Right cardiac atrium (tissue), 5 donors: ENCODE measurements around the gene SLC6A3. TPM values are rescaled to one million over a fixed set of nuclear protein-coding genes. Genes with fewer than 3 reads are reported as not detected.

Experiments used
- ATAC-seq, 2 donors: fragments of 200-7000 bp; cut with Tn5 transposase; one replicate each; pipeline versions ENCODE4 v1.8.0 to v1.9.1; 2020; ENCODE audit warnings: moderate library complexity in 2 of 2, mild to moderate bottlenecking in 1 of 2
- DNase-seq, 3 donors: peaks; one replicate each; pipeline ENCODE4 v3.0.0-alpha.2; 2020
- H3K27ac ChIP-seq: one replicate; pipeline ENCODE4 v1.5.1; 2013; ENCODE audit warnings: mild to moderate bottlenecking, low read length, control low read depth, moderate library complexity
- H3K27me3 ChIP-seq: one replicate; pipeline ENCODE4 v1.6.1; 2013; ENCODE audit not compliant: control insufficient read depth, insufficient read depth
- H3K4me1 ChIP-seq: one replicate; pipeline ENCODE4 v1.6.1; 2013; ENCODE audit warnings: low read length; ENCODE audit not compliant: control insufficient read depth, insufficient read depth
- H3K4me3 ChIP-seq: one replicate; pipeline ENCODE4 v1.5.1; 2013; ENCODE audit warnings: low read length, control low read depth
- H3K9me3 ChIP-seq: one replicate; pipeline ENCODE4 v1.6.1; 2013; ENCODE audit warnings: low read length; ENCODE audit not compliant: control insufficient read depth
- WGBS: extraction: QIAGEN DNeasy Blood & Tissue Kit; methylation state at CpG from one replicate; pipeline ENCODE4 v1.1.7; 2013; 5-methylcytosine and 5-hydroxymethylcytosine counted together
- intact Hi-C, 4 donors: fragments of 100-400 bp; cut with DNase I; formaldehyde crosslinking; loops; one replicate each; pipeline versions ENCODE4 v1.11.0 to v1.14.0; 2022 to 2023
- polyA plus RNA-seq: library from polyadenylated mRNA; stranded (reverse); fragments of 200-250 nt; gene quantifications from one replicate; pipeline ENCODE4 v1.2.3, GENCODE V29; 2013
- total RNA-seq, 4 donors: library from RNA; stranded (reverse); fragmentation: NEBNext Ultra II Directional; extraction: Animal tissue kit (Norgen Biotek cat#: 25700); gene quantifications; one replicate each; pipeline ENCODE4 v1.2.1, GENCODE V29; 2021
- donor health status: healthy with polysubstance abuse.
- donor health status: DM: no; HTN: yes; CAD: no.
- donor health status: DM: no; HTN: no; CAD: no.
- donor health status: DM: no; HTN: yes; CAD: no; lungs with severe emphysema.
- donor health status: DM: yes; HTN: yes; CAD: no.

SLC6A3 gene
- total and polyA plus RNA-seq, 5 donors: not detected

GRCh38 chr5:1484730-1485578 is 39.7 kb upstream of the SLC6A3 start:
- Histone ChIP-seq H3K27me3 (no peaks in the 10 kb centered on the region), H3K4me1 (no peaks in the 10 kb centered on the region), H3K4me3 (no peak overlapping the region), H3K27ac (no peak overlapping the region), H3K9me3 (no peaks in the 10 kb centered on the region)
- ATAC-seq (no peak), DNase-seq (peak in 2 of 3 donors; percentile 43 to 49)
- intact Hi-C loops: loop anchor here in 1 of 4 donors (5.0 kb wide), 1 partner anchor 157 kb away; no protein-coding TSS in a partner anchor
- 82% methylated on average over 20 of the region's 20 CpGs for WGBS

DNA sequence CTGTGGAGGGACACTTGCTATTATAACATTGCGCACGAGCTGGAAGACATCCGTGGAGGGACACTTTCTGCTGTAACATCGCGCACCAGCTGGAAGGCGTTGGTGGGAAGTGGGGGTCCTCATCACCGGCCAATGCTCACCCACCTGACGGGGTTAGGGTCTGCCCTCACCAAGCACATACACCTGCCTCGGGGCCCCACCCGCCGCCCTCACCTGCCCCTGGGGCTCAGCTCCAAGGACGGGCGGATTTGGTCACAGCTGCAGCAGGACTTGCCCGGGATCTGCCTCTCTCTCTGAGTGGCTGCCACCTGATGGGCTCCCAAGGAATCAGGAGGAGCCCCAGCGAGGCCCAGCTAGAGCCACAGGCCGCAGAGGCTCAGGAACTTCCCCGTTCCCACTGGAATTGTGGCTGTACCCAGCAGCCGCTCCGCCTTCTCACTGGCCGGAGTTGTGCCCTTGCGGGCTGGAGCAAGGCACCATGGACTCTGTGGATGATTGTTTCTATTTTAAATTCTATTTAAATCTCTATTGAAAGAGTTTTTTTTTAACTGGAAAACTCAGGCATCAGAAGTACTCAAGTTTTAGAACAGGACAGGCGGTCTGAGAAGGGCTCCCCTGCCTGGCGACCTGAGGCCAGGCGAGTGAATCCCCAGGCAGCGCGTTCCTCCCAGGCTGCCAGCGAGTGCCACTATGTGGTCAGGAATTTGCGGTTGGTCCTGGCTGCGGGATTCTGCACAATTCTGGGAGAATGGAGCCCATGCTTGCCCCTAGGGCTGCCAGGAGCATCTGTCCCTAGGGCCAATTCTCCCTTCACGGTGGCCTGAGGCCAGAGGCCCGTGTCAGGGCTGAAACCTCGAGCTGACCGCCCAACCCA is 38.9 kb upstream of the SLC6A3 start:
- WGBS: 94% methylated on average over 33 of the region's 33 CpGs
- DNase-seq (peak in 2 of 3 donors; percentile 53), ATAC-seq (no peak)
- no peaks in the 10 kb centered on the region for H3K27me3 ChIP-seq
- H3K4me3 ChIP-seq: no peak overlapping the region
- no peaks in the 10 kb centered on the region for H3K9me3 ChIP-seq
- H3K27ac ChIP-seq: no peak overlapping the region
- no peaks in the 10 kb centered on the region for H3K4me1 ChIP-seq
- intact Hi-C loops: loop anchor here in 1 of 4 donors (5.0 kb wide), 1 partner anchor 158 kb away; no protein-coding TSS in a partner anchor

DNA sequence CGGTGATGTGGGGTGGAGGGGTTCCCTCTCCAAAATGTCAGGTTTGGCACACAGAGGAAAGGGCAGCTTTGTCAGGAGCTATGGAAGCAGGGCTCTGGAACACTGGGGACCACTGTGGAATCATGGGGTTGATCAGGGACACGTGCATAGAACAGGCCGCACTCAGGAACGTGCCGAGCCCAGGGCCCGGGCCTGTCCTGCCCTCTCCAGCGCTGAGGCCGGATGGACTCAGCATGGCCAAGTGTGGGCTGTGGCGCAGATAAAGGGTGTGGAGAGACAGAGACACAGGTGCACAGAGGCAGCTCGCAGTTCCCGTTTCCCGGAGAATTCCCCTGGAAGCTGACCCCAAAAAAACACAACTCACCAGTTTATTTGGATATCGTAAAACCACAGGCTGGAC is 37.8 kb upstream of the SLC6A3 start:
- Histone ChIP-seq H3K4me3 (no peak overlapping the region), H3K27ac (no peak overlapping the region), H3K9me3 (no peaks in the 10 kb centered on the region), H3K27me3 (no peaks in the 10 kb centered on the region), H3K4me1 (no peaks in the 10 kb centered on the region)
- DNase-seq (peak in 1 of 3 donors; percentile 27), ATAC-seq (no peak)
- intact Hi-C loops: loop anchor here in 1 of 4 donors (5.0 kb wide), 1 partner anchor 159 kb away; no protein-coding TSS in a partner anchor
- WGBS: 94% methylated on average over 13 of the region's 13 CpGs

GRCh38 chr5:1481959-1482331 is 36.7 kb upstream of the SLC6A3 start:
- intact Hi-C loops: loop anchor here in 1 of 4 donors (5.0 kb wide), 1 partner anchor 160 kb away; no protein-coding TSS in a partner anchor
- ATAC-seq: no peak
- WGBS: 93% methylated on average over 12 of the region's 12 CpGs

GRCh38 chr5:1481266-1481958 is 36.2 kb upstream of the SLC6A3 start:
- intact Hi-C loops: loop anchor here in 1 of 4 donors (5.0 kb wide), 1 partner anchor 161 kb away; no protein-coding TSS in a partner anchor
- no peaks in the 10 kb centered on the region for H3K27me3 ChIP-seq

More at GRCh38 chr5:1481959-1482331, 36.7 kb upstream of the SLC6A3 start:
- no peak overlapping the region for H3K4me3 ChIP-seq
- H3K4me1 ChIP-seq: no peaks in the 10 kb centered on the region
- no peaks in the 10 kb centered on the region for H3K27me3 ChIP-seq
- peak in 1 of 3 donors; percentile 4 for DNase-seq
- no peaks in the 10 kb centered on the region for H3K9me3 ChIP-seq
- no peak overlapping the region for H3K27ac ChIP-seq

DNA sequence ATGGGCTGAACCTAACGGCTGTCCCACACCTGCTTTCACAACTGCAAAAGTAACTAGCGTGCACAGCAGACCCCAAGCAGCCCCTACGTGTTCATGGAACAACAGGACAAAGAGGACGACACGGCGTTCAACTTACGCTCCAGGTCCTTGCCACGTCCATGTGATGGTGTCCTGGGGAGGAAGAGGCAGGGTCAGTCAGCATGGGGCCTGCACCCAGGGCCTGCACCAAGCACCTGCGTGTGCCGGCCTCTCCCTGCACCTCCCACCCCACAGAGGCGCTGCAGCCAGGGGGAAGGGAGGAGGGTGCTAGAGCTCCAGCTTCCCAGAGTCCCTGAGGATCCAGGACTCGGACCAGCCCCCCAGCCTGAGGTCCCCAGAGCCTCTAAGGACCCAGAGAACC is 35.6 kb upstream of the SLC6A3 start:
- H3K27me3 ChIP-seq: no peaks in the 10 kb centered on the region
- WGBS: 89% methylated on average over 12 of the region's 12 CpGs
- H3K4me3 ChIP-seq: no peak overlapping the region
- no peak overlapping the region for H3K27ac ChIP-seq
- H3K4me1 ChIP-seq: no peaks in the 10 kb centered on the region
- DNase-seq: peak in 1 of 3 donors; percentile 12
- H3K9me3 ChIP-seq: no peaks in the 10 kb centered on the region
- intact Hi-C loops: loop anchor here in 1 of 4 donors (5.0 kb wide), 1 partner anchor 161 kb away; no protein-coding TSS in a partner anchor
- ATAC-seq: no peak

More at GRCh38 chr5:1481266-1481958, 36.2 kb upstream of the SLC6A3 start:
- DNase-seq: peak in 1 of 3 donors; percentile 11
- ATAC-seq: no peak
- Histone ChIP-seq H3K4me1 (no peaks in the 10 kb centered on the region), H3K27ac (no peak overlapping the region), H3K4me3 (no peak overlapping the region), H3K9me3 (no peaks in the 10 kb centered on the region)
- 86% methylated on average over 26 of the region's 26 CpGs for WGBS

DNA sequence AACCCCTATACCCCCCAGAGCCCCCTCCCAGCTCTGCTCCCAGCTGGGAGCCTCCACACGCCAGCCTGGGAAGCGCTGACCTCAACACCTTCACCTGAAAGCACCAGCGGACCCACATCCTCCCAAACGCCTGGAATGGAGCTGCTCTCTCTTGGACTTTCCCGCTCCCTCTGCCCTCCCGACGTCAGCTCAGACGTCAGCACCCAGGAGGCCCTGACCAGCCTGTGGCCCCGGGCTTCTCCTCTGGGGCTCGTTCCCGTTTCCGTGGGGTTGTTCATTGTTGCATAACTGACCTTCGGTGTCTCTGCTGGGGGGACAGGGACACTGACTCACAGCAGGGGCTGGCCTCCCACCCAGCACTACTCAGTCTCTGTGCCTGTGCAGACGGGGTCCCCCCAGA is 35.0 kb upstream of the SLC6A3 start:
- intact Hi-C loops: loop anchor here in 1 of 4 donors (5.0 kb wide), 1 partner anchor 162 kb away; no protein-coding TSS in a partner anchor
- peak; percentile 50 to 81 (median 77) for DNase-seq
- ATAC-seq: peak; percentile 37 to 47
- H3K4me1 ChIP-seq: no peaks in the 10 kb centered on the region
- H3K9me3 ChIP-seq: no peaks in the 10 kb centered on the region
- H3K27me3 ChIP-seq: no peaks in the 10 kb centered on the region
- H3K4me3 ChIP-seq: no peak overlapping the region
- 59% methylated on average over 14 of the region's 14 CpGs for WGBS
- H3K27ac ChIP-seq: no peak overlapping the region

GRCh38 chr5:1479581-1480188 is 34.4 kb upstream of the SLC6A3 start:
- peak; percentile 53 to 82 (median 80) for DNase-seq
- WGBS: 48% methylated on average over 21 of the region's 21 CpGs

DNA sequence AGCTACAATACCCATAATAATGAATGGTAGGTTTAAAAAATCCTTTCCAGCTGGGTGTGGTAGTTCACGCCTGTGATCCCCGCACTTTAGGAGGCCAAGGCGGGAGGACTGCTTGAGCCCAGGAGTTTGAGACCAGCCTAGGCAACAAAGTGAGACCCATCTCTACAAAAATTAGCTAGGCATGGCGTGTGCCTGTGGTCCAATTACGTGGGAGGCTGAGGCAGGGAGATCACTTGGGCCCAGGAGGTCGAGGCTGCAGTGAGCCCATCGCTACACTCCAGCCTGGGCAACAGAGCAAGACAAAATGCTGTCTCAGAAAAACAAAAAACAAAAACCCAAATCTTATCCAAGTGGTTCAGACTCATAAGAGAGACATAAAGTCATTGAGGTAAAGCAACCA is 33.8 kb upstream of the SLC6A3 start:
- intact Hi-C loops: no loop called here
- WGBS: 94% methylated on average over 7 of the region's 7 CpGs
- no peaks in the 10 kb centered on the region for H3K27me3 ChIP-seq
- H3K27ac ChIP-seq: no peak overlapping the region
- H3K4me1 ChIP-seq: no peaks in the 10 kb centered on the region
- no peaks in the 10 kb centered on the region for H3K9me3 ChIP-seq
- no peak for DNase-seq
- H3K4me3 ChIP-seq: no peak overlapping the region
- ATAC-seq: no peak

More at GRCh38 chr5:1479581-1480188, 34.4 kb upstream of the SLC6A3 start:
- ATAC-seq: peak; percentile 27 to 58
- Histone ChIP-seq H3K9me3 (no peaks in the 10 kb centered on the region), H3K27ac (no peak overlapping the region), H3K27me3 (no peaks in the 10 kb centered on the region), H3K4me1 (no peaks in the 10 kb centered on the region), H3K4me3 (no peak overlapping the region)
- intact Hi-C loops: loop anchor here in 1 of 4 donors (5.0 kb wide), 1 partner anchor 163 kb away; no protein-coding TSS in a partner anchor
